Left lung (tissue), 10 donors: Measurements from ENCODE around the gene TMEM117. TPM values are rescaled to one million over a fixed set of nuclear protein-coding genes. Genes with fewer than 3 reads are reported as not detected.

Experiments
- ATAC-seq: fragments of 200-7000 bp; cut with Tn5 transposase; one replicate; pipeline ENCODE4 v1.9.1; 2020; ENCODE audit warnings: moderate library complexity
- DNase-seq, 4 donors: peaks; one replicate each; pipeline ENCODE4 v3.0.0-alpha.2; 2013 to 2020
- H3K27ac ChIP-seq, 2 donors: fragments of 200-600 bp; sonication (generic) in 1 of 2; one replicate each; pipeline versions ENCODE4 v1.5.0 to v1.8.0; 2020 to 2021
- H3K27me3 ChIP-seq, 2 donors: fragments of 200-600 bp; sonication (generic) in 1 of 2; one replicate each; pipeline versions ENCODE4 v1.5.0 to v1.8.0; 2020 to 2021
- H3K36me3 ChIP-seq, 2 donors: fragments of 200-600 bp; sonication (generic) in 1 of 2; one replicate each; pipeline versions ENCODE4 v1.5.0 to v1.8.0; 2020 to 2021
- H3K4me1 ChIP-seq, 2 donors: fragments of 200-600 bp; one replicate each; pipeline ENCODE4 v1.8.0; 2021
- H3K4me3 ChIP-seq, 2 donors: fragments of 200-600 bp; sonication (generic) in 1 of 2; one replicate each; pipeline versions ENCODE4 v1.5.0 to v1.8.0; 2020 to 2021; ENCODE audit warnings: mild to moderate bottlenecking in 1 of 2
- H3K9me3 ChIP-seq, 2 donors: fragments of 200-600 bp; sonication (generic) in 1 of 2; one replicate each; pipeline versions ENCODE4 v1.5.0 to v1.8.0; 2020 to 2021
- CTCF ChIP-seq, 2 donors: fragments of 200-600 bp; sonication (generic) in 1 of 2; IDR thresholded peaks; one replicate each; pipeline versions ENCODE4 v1.5.0 to v1.8.0; 2021; ENCODE audit warnings: antibody characterized with exemption in 2 of 2
- intact Hi-C, 2 donors: fragments of 100-400 bp; cut with DNase I; formaldehyde crosslinking; loops; one replicate each; pipeline versions ENCODE4 v1.11.2 to v1.14.2; 2022
- polyA plus RNA-seq, 6 donors: library from polyadenylated mRNA; unstranded; fragments of 120-200 nt; gene quantifications; one replicate each; pipeline ENCODE4 v1.2.1, GENCODE V29; 2013; ENCODE audit not compliant: insufficient read length in 6 of 6
- total RNA-seq, 2 donors: library from RNA; stranded (reverse); fragmentation: NEBNext Ultra II Directional; extraction: Animal tissue kit (Norgen Biotek cat#: 25700); gene quantifications; one replicate each; pipeline ENCODE4 v1.2.1, GENCODE V29; 2021
- donor health status: DM: no; HTN: yes; CAD: no.
- donor health status: DM: no; HTN: no; CAD: no.

TMEM117 gene
- total and polyA plus RNA-seq, 8 donors, result 3.9 to 7.9 (median 6.7) TPM

DNA sequence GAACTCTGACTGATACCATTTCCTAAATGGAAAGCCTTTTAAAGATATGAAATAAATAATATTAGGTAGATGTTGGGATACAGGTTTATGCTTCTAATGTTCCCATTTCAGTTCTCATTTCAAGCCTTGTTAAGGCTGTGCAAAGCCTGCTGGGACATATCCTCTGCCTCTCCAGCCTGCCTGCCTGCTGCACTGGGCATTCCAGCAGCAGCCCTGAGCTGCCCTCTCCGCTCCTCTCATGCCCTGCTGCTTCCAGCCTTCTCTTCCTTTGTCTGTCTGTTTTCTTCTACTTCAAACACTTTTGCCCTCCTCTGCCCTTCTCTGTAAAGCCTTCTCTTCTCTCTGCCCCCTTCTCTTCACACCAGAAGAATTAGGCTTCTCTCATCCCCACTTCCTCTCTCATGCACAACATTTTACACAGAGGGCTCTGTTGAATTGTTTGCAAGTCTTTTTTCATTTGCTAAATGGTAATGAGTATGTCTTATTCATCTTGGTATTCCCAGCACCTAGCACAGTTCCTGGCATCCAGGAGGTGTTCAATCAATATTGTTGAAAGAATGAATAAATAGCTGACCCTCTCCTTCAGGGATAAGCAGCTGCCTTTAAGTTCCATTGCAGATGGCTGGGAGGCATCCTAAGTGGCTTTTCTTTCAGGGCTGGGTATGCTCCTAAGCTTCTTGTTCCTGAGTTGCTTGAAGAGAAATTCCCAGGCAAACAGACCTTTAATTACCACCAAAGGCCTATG, 292.3 kb downstream of the TMEM117 start:
- DNase-seq, result no peak
- Histone ChIP-seq H3K4me1 (no peaks in the 10 kb centered on the region), H3K27me3 (no peaks in the 10 kb centered on the region), H3K27ac (no peak overlapping the region), H3K4me3 (no peak overlapping the region), H3K9me3 (peaks cover 0 to 5% of the 10 kb centered on the region in 2 donors), H3K36me3 (no peaks in the 10 kb centered on the region)
- TF ChIP-seq CTCF (IDR thresholded peaks at IDR 0.05), result no peak
- no peak for ATAC-seq
- intact Hi-C loops, result no loop called here

GRCh38 chr12:44143175-44143574, 307.3 kb downstream of the TMEM117 start:
- Histone ChIP-seq H3K27ac (no peak overlapping the region), H3K9me3 (peaks cover 0 to 2% of the 10 kb centered on the region in 2 donors), H3K27me3 (no peaks in the 10 kb centered on the region), H3K4me1 (no peaks in the 10 kb centered on the region), H3K4me3 (no peak overlapping the region), H3K36me3 (no peaks in the 10 kb centered on the region)
- TF ChIP-seq CTCF (IDR thresholded peaks at IDR 0.05), result no peak
- intact Hi-C loops, result no loop called here
- ATAC-seq (no peak), DNase-seq (no peak)

DNA sequence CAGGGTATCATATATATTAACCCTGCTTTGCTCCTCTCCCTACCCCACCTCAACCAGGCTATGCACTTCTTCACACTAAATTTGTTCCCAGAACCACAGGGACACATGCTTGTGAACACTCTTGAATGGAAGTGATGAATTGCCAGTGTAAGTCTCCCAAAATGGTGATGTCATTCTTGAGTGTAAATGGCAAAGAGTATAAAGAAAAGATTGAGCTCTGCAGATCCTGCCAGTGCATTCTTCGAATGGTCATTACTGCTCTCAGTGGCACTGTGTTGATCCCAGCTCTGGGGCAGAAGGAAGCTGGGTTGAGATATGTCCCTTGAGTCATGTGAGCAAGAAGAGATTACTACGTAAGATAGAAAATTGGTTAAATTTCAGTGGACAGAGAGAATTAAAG, 313.1 kb downstream of the TMEM117 start:
- Histone ChIP-seq H3K36me3 (no peaks in the 10 kb centered on the region), H3K27ac (no peak overlapping the region), H3K4me3 (no peak overlapping the region), H3K27me3 (no peaks in the 10 kb centered on the region), H3K9me3 (peaks cover 0 to 2% of the 10 kb centered on the region in 2 donors), H3K4me1 (no peaks in the 10 kb centered on the region)
- ATAC-seq (no peak), DNase-seq (no peak)
- intact Hi-C loops, result no loop called here
- TF ChIP-seq CTCF (IDR thresholded peaks at IDR 0.05), result no peak

DNA sequence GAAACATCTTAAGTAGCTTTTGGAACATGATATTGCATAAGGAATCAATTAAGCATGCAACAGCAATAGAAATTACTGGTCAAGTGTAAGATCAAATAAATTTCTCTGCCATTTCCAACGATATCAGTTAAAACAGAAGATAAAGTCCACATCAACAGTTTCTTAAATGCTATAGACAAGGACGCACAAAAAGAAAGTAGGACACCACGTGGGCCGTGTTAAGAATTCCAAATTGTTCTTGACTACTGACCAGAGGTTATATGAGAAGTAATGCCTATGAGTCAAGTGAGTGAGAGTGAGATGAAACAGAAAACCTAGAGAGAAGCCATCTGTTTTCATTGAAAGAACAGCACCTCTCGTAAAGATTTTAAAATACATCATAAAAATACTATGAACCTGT, 318.2 kb downstream of the TMEM117 start:
- Histone ChIP-seq H3K4me3 (no peak overlapping the region), H3K27ac (no peak overlapping the region), H3K36me3 (no peaks in the 10 kb centered on the region), H3K9me3 (no peaks in the 10 kb centered on the region), H3K27me3 (no peaks in the 10 kb centered on the region), H3K4me1 (peaks cover 0 to 3% of the 10 kb centered on the region in 2 donors)
- DNase-seq (peak in 2 of 4 donors; percentile 71 to 85), ATAC-seq (no peak)
- no peak for TF ChIP-seq CTCF (IDR thresholded peaks at IDR 0.05)
- intact Hi-C loops, result no loop called here

GRCh38 chr12:44155358-44155757, 319.5 kb downstream of the TMEM117 start:
- no peaks in the 10 kb centered on the region for H3K27me3 ChIP-seq
- no peak for TF ChIP-seq CTCF (IDR thresholded peaks at IDR 0.05)
- DNase-seq (no peak), ATAC-seq (no peak)
- no peak overlapping the region for H3K4me3 ChIP-seq
- peaks cover 0 to 3% of the 10 kb centered on the region in 2 donors for H3K4me1 ChIP-seq
- H3K36me3 ChIP-seq, result no peaks in the 10 kb centered on the region
- H3K9me3 ChIP-seq, result no peaks in the 10 kb centered on the region
- H3K27ac ChIP-seq, result no peak overlapping the region
- intact Hi-C loops, result no loop called here
